ENCODE data around the gene DAPK1.

DAPK1 gene

GRCh38 chr9:87651431-87651830 is 153.8 kb downstream of the DAPK1 start:
- no peak for DNase-seq

GRCh38 chr9:87653941-87654340 is 156.3 kb downstream of the DAPK1 start:
- DNase-seq, result no peak

- DNase-seq, result no peak
These were observed 158.1 kb downstream of the DAPK1 start for GRCh38 chr9:87655731-87656130.

- no peak for DNase-seq
These were observed 158.8 kb downstream of the DAPK1 start for GRCh38 chr9:87656485-87656884.

GRCh38 chr9:87657190-87657589 is 159.5 kb downstream of the DAPK1 start:
- DNase-seq, result no peak

- DNase-seq, result no peak
These were observed 160.2 kb downstream of the DAPK1 start for GRCh38 chr9:87657893-87658292.

GRCh38 chr9:87658511-87658910 is 160.8 kb downstream of the DAPK1 start:
- DNase-seq, result no peak

- DNase-seq, result no peak
These were observed 162.1 kb downstream of the DAPK1 start for GRCh38 chr9:87659534-87660419.

GRCh38 chr9:87661241-87661640 is 163.6 kb downstream of the DAPK1 start:
- DNase-seq, result no peak

- DNase-seq, result peak; percentile 84
These were observed 165.3 kb downstream of the DAPK1 start for GRCh38 chr9:87662808-87663528.

- no peak for DNase-seq
These were observed 165.9 kb downstream of the DAPK1 start for GRCh38 chr9:87663556-87663955.

GRCh38 chr9:87664153-87665060 is 166.7 kb downstream of the DAPK1 start:
- DNase-seq, result no peak

GRCh38 chr9:87665505-87665904 is 167.8 kb downstream of the DAPK1 start:
- no peak for DNase-seq

- DNase-seq, result no peak
These were observed 169.6 kb downstream of the DAPK1 start for GRCh38 chr9:87667164-87667738.

- no peak for DNase-seq
These were observed 170.6 kb downstream of the DAPK1 start for GRCh38 chr9:87668222-87668621.

- DNase-seq, result no peak
These were observed 171.1 kb downstream of the DAPK1 start for GRCh38 chr9:87668722-87669121.

GRCh38 chr9:87670572-87671264 is 173.1 kb downstream of the DAPK1 start:
- DNase-seq, result no peak

GRCh38 chr9:87671478-87671877 is 173.8 kb downstream of the DAPK1 start:
- no peak for DNase-seq

- no peak for DNase-seq
These were observed 174.3 kb downstream of the DAPK1 start for GRCh38 chr9:87671925-87672324.

GRCh38 chr9:87672586-87672985 is 174.9 kb downstream of the DAPK1 start:
- DNase-seq, result no peak

GRCh38 chr9:87673446-87674120 is 175.9 kb downstream of the DAPK1 start:
- no peak for DNase-seq
